ENCODE results near the gene HOMER2. TPM values are rescaled to one million over a fixed set of nuclear protein-coding genes. Genes with fewer than 3 reads are reported as not detected.

Gene HOMER2
- total RNA-seq, 1 donor: 3.7 TPM

- H3K9me3 ChIP-seq (ENCODE audit: low read depth, low read length): no peaks in the 10 kb centered on the region
- peaks cover 20% of the 10 kb centered on the region for H3K4me1 ChIP-seq (ENCODE audit: insufficient read depth, low read length)
- H3K4me3 ChIP-seq (ENCODE audit: low read length): no peak overlapping the region
- H3K27me3 ChIP-seq (ENCODE audit: insufficient read depth, low read length): no peaks in the 10 kb centered on the region
Measured at GRCh38 chr15:82808634-82809041, 143.9 kb downstream of the HOMER2 start.

GRCh38 chr15:82807920-82808633 is 144.4 kb downstream of the HOMER2 start:
- Histone ChIP-seq H3K9me3 (ENCODE audit: low read depth, low read length) (no peaks in the 10 kb centered on the region), H3K4me3 (ENCODE audit: low read length) (no peak overlapping the region), H3K27me3 (ENCODE audit: insufficient read depth, low read length) (no peaks in the 10 kb centered on the region), H3K4me1 (ENCODE audit: insufficient read depth, low read length) (peaks cover 20% of the 10 kb centered on the region)

- Histone ChIP-seq H3K9me3 (ENCODE audit: low read depth, low read length) (no peaks in the 10 kb centered on the region), H3K4me1 (ENCODE audit: insufficient read depth, low read length) (peaks cover 8% of the 10 kb centered on the region), H3K27me3 (ENCODE audit: insufficient read depth, low read length) (no peaks in the 10 kb centered on the region), H3K4me3 (ENCODE audit: low read length) (no peak within 1 kb of the TSS)
Measured at GRCh38 chr15:82805994-82806406, 146.5 kb downstream of the HOMER2 start, which contains the start of gene FSD2. Gene FSD2 (minus strand): TSS chr15:82806069. CDS start chr15:82787390, 18,679 bp downstream.

- peaks cover 7% of the 10 kb centered on the region for H3K4me1 ChIP-seq (ENCODE audit: insufficient read depth, low read length)
- no peaks in the 10 kb centered on the region for H3K9me3 ChIP-seq (ENCODE audit: low read depth, low read length)
- no peaks in the 10 kb centered on the region for H3K27me3 ChIP-seq (ENCODE audit: insufficient read depth, low read length)
- no peak overlapping the region for H3K4me3 ChIP-seq (ENCODE audit: low read length)
Measured at GRCh38 chr15:82804575-82804949, 148.0 kb downstream of the HOMER2 start.

GRCh38 chr15:82803793-82804574 is 148.5 kb downstream of the HOMER2 start:
- no peaks in the 10 kb centered on the region for H3K9me3 ChIP-seq (ENCODE audit: low read depth, low read length)
- no peaks in the 10 kb centered on the region for H3K27me3 ChIP-seq (ENCODE audit: insufficient read depth, low read length)
- H3K4me3 ChIP-seq (ENCODE audit: low read length): no peak overlapping the region
- peaks cover 4% of the 10 kb centered on the region for H3K4me1 ChIP-seq (ENCODE audit: insufficient read depth, low read length)

GRCh38 chr15:82802497-82802896 is 150.0 kb downstream of the HOMER2 start:
- Histone ChIP-seq H3K9me3 (ENCODE audit: low read depth, low read length) (no peaks in the 10 kb centered on the region), H3K4me1 (ENCODE audit: insufficient read depth, low read length) (no peaks in the 10 kb centered on the region), H3K27me3 (ENCODE audit: insufficient read depth, low read length) (no peaks in the 10 kb centered on the region), H3K4me3 (ENCODE audit: low read length) (no peak overlapping the region)

- Histone ChIP-seq H3K4me1 (ENCODE audit: insufficient read depth, low read length) (no peaks in the 10 kb centered on the region), H3K27me3 (ENCODE audit: insufficient read depth, low read length) (no peaks in the 10 kb centered on the region), H3K4me3 (ENCODE audit: low read length) (no peak overlapping the region), H3K9me3 (ENCODE audit: low read depth, low read length) (no peaks in the 10 kb centered on the region)
Measured at GRCh38 chr15:82799183-82799841, 153.2 kb downstream of the HOMER2 start.

Other genes with a start within 250 kb of the HOMER2 start
- 0.10 TPM for gene AP3B2, start 242.8 kb downstream of the HOMER2 start, total RNA-seq
- gene FSD2, start 146.7 kb downstream of the HOMER2 start, total RNA-seq: under 0.01 TPM
- 73.6 TPM for gene WHAMM, start 143.1 kb downstream of the HOMER2 start, total RNA-seq
- gene RAMAC, start 33.5 kb upstream of the HOMER2 start, total RNA-seq: 38.1 TPM
- 14.2 TPM for gene C15orf40, start 58.9 kb upstream of the HOMER2 start, total RNA-seq
- 77.3 TPM for gene BTBD1, start 114.5 kb upstream of the HOMER2 start, total RNA-seq
- 5.6 TPM for gene TM6SF1, start 154.9 kb upstream of the HOMER2 start, total RNA-seq

All from mononuclear cell (primary cell).